HG02943 (cell line): ENCODE data around the gene OIT3.
"Not testable (repeated sequence)": the region's sequence is repeated elsewhere in the genome, so short reads cannot be mapped to it uniquely, and the experiment has no call there.

Experiments
- ATAC-seq: cut with Tn5 transposase; IDR thresholded peaks from one replicate; pipeline ENCODE4 v1.9.1; 2021; ENCODE audit warnings: mild to moderate bottlenecking, low read depth, moderate library complexity; ENCODE audit not compliant: unreplicated experiment

The OIT3 gene

DNA sequence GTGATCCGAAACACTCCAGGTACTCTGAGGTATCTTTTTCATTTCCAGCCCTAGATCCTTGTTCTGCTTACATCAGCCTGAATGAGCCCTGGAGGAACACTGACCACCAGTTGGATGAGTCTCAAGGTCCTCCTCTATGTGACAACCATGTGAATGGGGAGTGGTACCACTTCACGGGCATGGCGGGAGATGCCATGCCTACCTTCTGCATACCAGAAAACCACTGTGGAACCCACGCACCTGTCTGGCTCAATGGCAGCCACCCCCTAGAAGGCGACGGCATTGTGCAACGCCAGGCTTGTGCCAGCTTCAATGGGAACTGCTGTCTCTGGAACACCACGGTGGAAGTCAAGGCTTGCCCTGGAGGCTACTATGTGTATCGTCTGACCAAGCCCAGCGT is 5.1 kb downstream of the OIT3 start:
- no peak for ATAC-seq

DNA sequence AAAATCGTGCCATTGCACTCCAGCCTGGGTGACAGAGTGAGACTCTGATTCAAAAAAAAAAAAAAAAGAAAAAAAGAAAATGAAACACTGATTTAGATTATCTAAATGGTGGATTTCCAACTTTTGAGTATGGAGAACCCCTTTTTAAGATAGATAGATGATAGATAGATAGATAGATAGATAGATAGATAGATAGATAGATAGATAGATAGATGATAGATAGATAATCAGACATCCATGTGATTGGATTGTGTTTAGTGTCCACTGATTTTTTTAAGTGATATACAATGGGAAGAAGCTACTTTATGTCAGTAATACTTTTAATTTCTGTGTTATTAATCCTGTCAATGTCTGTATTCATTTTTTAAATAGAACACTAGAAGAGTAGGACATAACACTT is 6.0 kb downstream of the OIT3 start:
- ATAC-seq = no peak

DNA sequence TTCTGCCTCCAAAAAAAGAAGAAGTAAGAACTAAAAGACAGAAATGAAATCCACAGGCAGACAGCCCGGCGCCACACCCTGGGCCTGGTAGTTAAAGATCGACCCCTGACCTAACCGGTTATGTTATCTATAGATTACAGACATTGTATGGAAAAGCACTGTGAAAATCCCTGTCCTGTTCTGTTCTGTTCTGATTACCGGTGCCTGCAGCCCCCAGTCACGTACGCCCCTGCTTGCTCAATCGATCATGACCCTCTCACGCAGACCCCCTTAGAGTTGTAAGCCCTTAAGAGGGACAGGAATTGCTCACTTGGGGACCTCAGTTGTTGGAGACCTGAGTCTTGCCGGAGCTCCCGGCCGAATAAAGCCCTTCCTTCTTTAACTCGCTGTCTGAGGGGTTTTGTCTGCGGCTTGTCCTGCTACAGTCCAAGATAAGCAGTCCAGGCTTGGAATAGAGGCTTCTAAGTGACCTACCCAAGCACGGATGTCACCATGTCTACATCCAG is 10.5 kb downstream of the OIT3 start:
- ATAC-seq = not testable (repeated sequence)

DNA sequence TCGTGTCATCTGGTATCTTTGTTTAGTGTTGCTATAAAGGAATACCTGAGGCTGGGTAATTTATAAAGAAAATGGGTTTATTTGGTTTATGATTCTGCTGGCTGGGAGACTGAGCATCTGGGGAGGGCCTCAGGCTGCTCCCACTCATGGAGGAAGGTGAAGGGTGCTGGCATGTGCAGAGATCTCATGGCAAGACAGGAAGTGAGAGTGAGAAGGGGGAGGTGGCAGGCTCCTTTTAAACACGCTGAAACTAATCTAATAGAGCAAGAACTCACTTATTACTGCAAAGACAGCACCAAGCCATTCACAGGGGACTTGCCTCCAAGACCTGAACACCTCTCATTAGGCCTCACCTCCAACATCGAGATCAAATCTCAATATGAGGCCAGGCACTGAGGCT is 11.3 kb downstream of the OIT3 start:
- no peak for ATAC-seq

DNA sequence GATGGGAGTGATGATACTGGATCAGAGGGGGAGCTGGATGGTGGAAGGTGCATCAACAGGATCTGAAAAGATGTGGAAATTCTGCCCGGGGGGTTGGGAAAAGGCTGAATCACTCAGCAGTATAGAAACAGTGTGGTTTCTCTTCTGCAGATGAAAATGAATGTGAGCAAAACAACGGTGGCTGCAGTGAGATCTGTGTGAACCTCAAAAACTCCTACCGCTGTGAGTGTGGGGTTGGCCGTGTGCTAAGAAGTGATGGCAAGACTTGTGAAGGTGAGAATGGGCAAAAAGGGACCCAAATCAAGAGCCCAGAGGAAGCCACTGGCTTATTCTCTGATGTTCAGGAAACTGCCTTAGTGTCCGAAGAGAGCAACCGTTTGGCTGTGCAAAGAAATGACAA is 12.9 kb downstream of the OIT3 start:
- ATAC-seq = no peak

DNA sequence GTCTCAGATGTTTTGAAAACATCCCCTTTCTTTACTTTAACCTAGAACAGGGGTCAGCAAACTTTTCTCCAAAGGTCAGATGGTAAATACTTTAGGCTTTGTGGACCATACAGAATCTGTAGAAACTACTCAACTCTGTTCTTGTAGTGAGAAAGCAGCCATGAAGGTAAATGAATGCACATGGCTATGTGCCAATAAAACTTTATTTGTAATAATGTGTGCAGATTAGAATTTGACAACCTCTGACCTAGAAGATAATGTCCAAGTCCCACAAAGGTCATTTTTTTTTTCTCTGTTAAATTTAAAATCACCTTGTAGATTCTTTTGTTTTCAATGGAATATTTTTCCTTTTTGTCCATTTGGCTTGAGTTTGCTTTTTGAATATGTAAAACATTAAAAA is 17.2 kb downstream of the OIT3 start:
- ATAC-seq = no peak

DNA sequence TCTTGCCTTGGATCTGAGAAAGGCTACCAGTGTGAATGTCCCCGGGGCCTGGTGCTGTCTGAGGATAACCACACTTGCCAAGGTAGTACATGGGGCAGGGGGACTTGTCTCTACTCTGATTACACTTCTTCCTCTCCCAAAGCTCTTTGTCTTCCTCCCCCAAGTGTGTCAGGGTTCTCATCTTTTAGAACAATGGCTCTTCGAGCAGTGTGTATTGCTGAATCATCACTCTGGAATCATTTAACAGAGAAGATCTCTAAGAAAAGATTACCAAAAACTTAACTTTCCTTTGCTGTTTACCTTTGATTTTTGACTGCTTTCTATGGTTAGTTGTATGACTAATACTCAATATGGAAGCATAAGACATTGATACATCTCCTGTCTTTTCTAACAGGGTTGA is 18.2 kb downstream of the OIT3 start:
- no peak for ATAC-seq

DNA sequence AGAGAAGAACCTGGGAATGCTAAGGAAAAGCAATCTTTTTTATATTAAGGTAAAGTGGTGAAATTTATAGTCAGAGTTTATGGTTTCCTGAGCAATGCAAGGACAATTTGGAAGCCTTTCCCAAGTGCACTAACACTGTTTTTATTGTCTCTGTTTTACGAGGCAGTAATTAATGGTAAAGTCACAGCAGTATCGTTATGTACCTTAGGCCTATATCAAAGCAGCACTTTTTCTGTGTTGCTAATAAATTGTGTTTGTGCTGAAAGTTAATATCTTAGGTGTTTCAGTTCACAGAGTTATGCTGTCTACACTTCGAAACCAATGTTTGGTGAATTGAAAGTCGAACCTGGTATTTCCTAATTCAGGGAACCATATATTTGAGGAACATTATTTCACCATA is 19.2 kb downstream of the OIT3 start:
- no peak for ATAC-seq

DNA sequence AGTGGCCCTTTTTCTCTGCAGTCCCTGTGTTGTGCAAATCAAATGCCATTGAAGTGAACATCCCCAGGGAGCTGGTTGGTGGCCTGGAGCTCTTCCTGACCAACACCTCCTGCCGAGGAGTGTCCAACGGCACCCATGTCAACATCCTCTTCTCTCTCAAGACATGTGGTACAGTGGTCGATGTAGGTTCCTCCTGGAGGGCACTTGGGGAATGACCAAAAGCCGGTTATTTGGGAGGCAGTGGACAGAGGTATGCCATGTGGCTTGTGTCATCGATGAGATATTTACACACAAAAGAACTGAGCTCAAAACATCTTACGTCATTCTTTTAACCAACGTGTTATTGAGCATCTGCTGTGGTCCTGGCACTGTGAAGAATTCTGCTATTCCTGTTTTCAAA is 19.7 kb downstream of the OIT3 start:
- no peak for ATAC-seq

DNA sequence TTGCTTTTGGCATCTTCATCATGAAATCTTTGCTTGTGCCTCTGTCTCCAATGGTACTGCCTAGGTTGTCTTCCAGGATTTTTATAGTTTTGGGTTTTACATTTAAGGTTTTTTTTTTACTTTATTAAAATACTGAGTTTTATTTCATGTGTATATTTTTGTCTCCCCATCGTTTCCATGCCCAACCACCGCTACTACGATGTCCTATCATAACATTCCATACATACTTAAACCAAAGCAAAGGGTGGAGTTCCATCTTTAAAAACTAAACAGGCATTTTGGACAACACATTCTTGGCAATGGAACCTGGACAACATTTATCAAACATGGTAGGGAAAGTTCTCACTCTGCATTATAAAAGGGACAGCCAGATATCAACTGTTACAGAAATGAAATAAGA is 23.7 kb downstream of the OIT3 start:
- not testable (repeated sequence) for ATAC-seq

DNA sequence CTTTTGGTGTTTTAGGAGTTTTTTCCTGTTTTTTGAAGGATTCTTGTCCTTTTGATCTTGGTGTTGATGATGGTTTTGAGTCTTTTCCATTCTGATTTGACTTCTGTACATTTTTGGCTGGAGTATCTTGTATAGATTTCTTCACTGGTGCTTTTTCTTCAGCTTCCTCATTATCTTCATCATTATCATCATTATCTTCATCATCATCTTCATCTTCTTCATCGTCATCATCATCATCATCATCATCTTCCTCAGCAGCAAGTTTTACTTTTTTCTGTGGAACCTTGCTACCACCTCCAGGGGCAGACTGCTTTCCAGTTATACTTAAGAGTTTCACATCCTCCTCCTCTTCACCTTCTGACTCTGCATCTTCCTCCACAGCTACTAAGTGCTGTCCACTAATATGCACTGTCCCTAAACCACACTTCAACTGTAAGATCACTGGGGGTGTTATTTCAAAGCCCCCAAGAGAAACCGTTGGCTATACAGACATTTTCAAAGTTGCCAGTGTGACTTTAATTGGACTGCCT is 24.3 kb downstream of the OIT3 start:
- ATAC-seq = not testable (repeated sequence)

DNA sequence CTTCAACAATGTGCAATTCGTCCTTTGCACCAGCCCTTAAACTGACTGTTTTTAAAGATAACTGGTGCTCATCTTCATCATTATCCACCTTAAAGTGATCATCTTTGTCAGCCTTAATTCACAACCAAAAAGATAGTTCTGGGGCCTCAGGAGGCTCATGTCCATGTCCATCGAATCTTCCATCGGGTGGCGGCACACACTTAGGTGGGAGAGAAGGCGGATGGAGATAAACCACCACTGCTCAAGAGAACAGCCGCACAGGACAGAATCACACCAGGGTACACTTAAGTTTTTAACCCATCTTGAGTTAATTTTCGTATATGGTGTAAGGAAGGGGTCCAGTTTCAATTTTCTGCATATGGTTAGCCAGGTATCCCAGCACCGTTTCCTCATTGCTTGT is 24.8 kb downstream of the OIT3 start:
- no peak for ATAC-seq

DNA sequence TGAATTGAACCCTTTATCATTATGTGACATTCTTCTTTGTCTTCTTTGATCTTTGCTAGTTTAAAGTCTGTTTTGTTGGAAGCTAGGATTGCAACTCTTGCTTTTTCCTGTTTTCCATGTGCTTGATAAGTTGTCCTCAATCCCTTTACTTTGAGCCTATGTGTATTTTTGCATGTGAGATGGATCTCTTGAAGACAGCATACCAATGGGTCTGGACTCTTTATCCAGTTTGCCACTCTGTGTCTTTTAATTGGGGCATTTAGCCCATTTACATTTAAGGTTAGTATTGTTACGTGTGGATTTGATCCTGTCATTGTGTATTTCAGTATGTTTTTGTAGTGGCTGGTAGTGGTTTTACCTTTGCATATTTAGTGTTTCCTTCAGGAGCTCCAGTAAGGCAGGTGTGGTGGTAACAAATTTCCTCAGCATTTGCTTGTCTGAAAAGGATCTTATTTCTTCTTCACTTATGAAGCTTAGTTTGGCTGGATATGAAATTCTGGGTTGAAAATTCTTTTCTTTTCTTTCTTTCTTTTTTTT is 27.7 kb downstream of the OIT3 start:
- not testable (repeated sequence) for ATAC-seq

DNA sequence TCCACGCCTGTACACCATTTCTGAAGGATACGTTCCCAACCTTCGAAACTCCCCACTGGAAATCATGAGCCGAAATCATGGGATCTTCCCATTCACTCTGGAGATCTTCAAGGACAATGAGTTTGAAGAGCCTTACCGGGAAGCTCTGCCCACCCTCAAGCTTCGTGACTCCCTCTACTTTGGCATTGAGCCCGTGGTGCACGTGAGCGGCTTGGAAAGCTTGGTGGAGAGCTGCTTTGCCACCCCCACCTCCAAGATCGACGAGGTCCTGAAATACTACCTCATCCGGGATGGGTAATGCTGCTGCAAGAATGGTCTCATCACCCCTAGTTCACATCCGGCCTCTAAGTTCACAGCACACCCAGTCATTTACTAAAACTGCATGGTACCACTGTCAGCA is 30.8 kb downstream of the OIT3 start:
- no peak for ATAC-seq

DNA sequence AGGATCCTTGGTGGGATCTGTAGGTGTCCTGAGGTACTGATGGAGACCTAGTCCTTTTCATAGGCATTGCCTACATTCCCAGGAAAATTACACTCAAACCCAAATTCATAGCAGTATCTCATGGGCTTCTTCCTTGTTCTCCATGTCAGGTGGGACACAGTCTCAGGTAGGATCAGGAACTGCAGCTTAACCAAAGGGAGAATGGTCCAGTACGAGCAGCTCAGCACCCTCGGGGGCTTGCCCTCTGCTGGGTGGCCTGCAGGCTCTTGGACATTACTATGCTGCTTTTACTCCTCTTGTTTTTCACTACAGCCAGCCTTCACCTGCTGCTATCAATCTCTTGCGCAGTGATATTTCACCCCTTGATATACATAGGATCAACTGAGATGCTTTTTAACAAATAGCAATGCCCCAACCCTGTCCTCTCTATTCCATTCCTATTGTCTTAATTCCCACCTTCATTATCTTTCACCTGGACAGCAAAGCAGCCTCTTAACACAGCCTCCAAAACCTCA is 32.5 kb downstream of the OIT3 start:
- no peak for ATAC-seq

DNA sequence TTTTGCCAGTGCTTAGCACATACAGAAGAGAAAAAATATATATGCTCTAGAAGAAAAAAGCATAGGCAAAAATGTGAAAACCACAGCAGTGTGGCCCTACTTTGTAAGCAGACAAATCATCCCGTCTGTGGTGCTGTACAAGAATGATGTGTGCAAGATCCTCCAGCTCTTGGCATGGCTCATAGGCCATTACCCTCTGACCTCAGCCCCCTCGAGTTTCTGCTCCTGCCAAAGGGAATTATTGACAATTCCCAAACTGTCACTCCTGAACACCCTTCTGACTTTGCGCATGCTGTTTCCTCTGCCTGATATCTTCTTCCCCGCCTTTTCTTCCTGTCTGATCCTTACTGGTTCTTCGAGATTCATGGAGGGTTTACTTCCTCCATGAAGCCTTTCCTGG is 33.9 kb downstream of the OIT3 start:
- no peak for ATAC-seq

DNA sequence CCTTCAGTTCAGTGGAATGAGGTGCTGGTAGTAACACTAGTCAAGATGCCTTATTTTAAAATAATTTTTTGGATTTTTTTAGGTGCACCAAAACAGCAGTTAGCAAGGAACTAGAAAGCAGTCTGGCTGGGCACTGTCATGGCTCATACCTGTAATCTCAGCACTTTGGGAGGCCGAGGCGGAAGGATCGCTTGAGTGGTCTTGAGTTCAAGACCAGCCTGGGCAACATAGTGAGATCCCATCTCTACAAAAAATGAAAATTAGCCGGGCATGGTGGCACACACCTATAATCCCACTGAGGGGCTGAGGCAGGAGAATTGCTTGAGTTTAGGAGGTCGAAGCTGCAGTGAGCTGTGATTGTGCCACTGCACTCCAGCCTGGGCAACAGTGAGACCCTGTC is 35.3 kb downstream of the OIT3 start:
- no peak for ATAC-seq

DNA sequence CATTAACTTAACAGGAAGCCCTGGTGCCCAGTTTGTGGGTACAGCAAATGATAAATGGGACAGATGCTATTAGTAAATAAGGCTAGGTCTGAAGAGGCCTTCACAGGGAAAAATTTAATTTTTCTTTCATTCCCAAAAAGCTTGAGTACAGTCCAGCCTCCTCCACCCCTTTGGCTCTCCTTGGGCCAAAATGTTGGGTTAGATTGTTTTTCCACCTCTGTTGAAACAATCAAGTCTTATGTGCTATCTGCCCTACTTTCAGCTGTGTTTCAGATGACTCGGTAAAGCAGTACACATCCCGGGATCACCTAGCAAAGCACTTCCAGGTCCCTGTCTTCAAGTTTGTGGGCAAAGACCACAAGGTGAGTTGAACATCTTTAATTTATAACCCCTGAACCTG is 36.7 kb downstream of the OIT3 start:
- no peak for ATAC-seq

DNA sequence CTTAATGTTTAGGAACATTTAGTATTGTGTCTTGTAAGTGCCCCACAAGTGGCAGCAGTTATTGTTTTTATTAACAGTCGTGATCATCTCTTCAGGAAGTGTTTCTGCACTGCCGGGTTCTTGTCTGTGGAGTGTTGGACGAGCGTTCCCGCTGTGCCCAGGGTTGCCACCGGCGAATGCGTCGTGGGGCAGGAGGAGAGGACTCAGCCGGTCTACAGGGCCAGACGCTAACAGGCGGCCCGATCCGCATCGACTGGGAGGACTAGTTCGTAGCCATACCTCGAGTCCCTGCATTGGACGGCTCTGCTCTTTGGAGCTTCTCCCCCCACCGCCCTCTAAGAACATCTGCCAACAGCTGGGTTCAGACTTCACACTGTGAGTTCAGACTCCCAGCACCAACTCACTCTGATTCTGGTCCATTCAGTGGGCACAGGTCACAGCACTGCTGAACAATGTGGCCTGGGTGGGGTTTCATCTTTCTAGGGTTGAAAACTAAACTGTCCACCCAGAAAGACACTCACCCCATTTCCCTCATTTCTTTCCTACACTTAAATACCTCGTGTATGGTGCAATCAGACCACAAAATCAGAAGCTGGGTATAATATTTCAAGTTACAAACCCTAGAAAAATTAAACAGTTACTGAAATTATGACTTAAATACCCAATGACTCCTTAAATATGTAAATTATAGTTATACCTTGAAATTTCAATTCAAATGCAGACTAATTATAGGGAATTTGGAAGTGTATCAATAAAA is 38.9 kb downstream of the OIT3 start:
- ATAC-seq = no peak

DNA sequence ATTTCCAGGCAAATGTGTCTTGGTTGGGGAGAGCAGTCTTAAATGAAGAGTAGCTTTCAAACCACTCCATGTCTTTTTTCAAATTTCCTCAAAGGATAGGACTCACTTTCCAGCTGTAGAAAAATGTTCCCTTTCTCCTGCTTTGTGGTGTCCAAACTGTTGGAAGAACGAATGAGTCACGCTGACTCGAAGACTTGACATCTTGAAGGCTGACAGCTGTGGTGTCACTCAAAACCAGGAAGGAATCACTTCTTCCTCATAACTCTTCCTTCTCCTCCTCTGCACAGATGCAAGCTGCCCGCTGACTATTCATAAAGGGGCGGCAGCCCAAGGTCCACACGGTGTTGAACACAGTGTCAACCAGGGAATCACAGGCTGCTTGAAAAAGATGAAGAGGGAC is 41.8 kb downstream of the OIT3 start:
- ATAC-seq = no peak

DNA sequence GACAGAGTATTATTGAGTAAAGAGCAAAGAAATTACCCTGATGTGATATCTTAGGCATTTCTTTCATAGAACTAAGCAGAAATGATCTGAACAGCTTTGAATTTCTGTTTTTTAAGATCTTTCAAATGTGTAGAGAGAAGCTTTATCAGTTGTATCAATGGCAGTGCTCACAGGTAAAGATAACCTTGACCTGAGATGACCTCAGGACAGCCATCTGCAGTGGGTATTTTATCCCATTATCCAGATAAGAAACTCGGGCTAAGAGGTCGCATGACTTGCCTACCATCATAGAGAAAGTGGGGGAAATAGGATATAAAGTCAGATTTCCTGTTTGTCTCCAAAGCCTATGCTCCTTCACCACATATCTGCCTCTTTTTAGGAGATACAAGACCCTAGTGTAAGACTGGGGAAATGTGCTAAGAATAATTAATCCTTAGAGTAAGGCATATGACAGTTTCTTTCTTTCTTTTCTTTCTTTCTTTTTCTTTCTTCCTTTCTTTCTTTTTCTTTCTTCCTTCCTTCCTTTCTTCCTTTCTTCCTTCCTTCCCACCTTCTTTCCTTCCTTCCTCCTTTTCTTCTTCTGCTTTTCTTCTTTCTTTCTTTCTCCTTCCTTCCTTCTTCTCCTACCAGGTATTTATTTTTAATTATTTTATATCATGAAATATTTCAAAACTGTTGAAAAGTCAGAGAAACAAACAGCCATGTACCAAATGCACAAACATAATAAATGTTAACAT is 50.1 kb downstream of the OIT3 start:
- no peak for ATAC-seq
